ENCODE data around the gene AP3D1.
"Not testable (repeated sequence)": the region's sequence is repeated elsewhere in the genome, so short reads cannot be mapped to it uniquely, and the experiment has no call there.

DNA sequence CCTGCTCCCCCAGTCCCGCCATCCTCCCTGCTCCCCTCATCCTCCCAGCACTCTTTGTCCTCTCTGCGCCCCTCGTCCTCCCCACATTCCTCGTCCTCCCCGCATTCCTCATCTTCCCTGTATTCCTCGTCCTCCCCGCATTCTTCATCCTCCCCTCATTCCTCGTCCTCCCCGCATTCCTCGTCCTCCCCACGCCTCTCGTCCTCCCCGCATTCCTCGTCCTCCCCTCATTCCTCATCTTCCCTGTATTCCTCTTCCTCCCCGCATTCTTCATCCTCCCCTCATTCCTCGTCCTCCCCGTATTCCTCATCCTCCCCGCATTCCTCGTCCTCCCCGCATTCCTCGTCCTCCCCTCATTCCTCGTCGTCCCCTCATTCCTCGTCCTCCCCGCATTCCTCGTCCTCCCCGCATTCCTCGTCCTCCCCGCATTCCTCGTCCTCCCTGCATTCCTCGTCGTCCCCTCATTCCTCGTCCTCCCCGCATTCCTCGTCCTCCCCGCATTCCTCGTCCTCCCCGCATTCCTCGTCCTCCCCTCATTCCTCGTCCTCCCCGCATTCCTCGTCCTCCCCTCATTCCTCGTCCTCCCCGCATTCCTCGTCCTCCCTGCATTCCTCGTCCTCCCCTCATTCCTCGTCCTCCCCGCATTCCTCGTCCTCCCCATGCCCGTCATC, 49.4 kb upstream of the AP3D1 start:
- TF ChIP-seq, protein P1, sequence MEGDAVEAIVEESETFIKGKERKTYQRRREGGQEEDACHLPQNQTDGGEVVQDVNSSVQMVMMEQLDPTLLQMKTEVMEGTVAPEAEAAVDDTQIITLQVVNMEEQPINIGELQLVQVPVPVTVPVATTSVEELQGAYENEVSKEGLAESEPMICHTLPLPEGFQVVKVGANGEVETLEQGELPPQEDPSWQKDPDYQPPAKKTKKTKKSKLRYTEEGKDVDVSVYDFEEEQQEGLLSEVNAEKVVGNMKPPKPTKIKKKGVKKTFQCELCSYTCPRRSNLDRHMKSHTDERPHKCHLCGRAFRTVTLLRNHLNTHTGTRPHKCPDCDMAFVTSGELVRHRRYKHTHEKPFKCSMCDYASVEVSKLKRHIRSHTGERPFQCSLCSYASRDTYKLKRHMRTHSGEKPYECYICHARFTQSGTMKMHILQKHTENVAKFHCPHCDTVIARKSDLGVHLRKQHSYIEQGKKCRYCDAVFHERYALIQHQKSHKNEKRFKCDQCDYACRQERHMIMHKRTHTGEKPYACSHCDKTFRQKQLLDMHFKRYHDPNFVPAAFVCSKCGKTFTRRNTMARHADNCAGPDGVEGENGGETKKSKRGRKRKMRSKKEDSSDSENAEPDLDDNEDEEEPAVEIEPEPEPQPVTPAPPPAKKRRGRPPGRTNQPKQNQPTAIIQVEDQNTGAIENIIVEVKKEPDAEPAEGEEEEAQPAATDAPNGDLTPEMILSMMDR (IDR thresholded peaks at IDR 0.05): not testable (repeated sequence)
- TF ChIP-seq POLR2A, POLR2AphosphoS5 (IDR thresholded peaks at IDR 0.05): not testable (repeated sequence)
